Measurements from ENCODE around the gene CADM1. TPM values are rescaled to one million over a fixed set of nuclear protein-coding genes. Genes with fewer than 3 reads are reported as not detected.

Gene CADM1
- total RNA-seq, 2 donors from 2014 or later = 0.81 to 2.2 TPM

DNA sequence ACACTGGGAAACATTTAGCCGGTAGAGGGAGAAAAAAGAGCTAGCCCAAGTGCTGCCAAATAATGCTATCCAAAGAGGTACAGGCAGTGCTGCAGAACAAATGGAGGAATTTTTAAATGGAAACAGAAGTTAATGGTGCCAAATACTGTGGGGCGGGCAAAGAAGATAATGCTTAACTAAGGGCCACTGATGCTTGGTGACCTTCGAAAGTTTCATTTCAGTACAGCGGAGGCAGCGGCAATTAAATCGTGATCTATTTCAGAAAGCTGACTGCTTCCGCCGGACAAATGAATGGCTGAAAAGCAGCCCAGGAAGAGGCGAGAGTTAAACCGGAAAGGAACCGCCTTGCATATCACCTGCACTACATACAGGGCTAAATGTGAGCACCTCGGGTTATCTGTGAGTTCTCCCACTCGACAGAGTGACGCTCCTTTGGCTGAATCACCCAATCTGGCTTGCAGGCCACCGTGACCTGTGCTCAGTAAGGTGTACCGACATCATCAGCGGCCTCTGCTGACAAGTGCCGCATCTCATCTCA is 42.1 kb downstream of the CADM1 start:
- no peaks in the 10 kb centered on the region for H3K9me3 ChIP-seq (ENCODE audit: control insufficient read depth, low read length, poor library complexity, severe bottlenecking)
- no peak for DNase-seq
- ATAC-seq = no peak
- Mint-ChIP-seq H3K4me3 (no peak overlapping the region), H3K36me3 (ENCODE audit: low read depth) (no peaks in the 10 kb centered on the region), H3K4me1 (no peaks in the 10 kb centered on the region), H3K27me3 (no peaks in the 10 kb centered on the region), H3K27ac (no peak overlapping the region)

DNA sequence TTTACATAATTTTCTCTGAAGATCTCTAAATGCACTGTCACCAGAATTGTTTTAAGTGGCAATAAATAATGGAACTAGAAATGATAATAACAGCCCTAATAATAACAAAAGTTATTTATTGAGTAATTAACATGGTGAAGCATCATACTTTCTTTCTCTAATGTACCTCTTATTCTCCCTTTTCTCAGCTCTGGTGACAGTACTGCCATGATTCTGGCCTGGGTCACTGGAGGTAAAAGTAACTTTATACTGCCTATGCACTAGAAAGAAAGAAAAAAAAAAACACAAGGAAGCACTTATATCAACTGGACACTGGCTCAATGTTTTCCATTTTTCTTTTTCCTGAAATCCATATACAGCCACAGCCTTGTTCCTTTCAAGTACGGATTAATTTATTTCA is 43.7 kb downstream of the CADM1 start:
- no peaks in the 10 kb centered on the region for H3K4me1 Mint-ChIP-seq
- ATAC-seq (no peak), DNase-seq (no peak)
- no peaks in the 10 kb centered on the region for H3K27me3 Mint-ChIP-seq
- no peaks in the 10 kb centered on the region for H3K9me3 ChIP-seq (ENCODE audit: control insufficient read depth, low read length, poor library complexity, severe bottlenecking)
- H3K27ac Mint-ChIP-seq = no peak overlapping the region
- no peaks in the 10 kb centered on the region for H3K36me3 Mint-ChIP-seq (ENCODE audit: low read depth)
- no peak overlapping the region for H3K4me3 Mint-ChIP-seq

DNA sequence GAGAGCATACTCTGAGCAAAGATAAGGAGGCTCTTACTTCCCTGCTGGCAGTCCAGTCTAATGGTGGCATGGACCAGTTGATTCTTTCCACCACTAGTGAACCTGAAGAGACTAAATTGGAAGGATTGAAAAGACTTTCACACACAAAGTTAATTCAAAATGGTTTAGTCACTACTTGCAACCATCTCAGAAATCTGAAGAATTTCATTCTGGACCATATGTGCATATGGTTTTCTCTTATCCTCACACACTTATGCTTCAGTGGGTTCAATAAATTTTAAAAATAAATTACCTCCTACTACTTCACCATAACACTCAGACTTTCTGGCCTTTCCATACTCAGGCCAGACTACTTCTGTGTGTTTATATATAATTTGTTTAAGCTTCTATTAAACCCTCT is 44.7 kb downstream of the CADM1 start:
- Mint-ChIP-seq H3K27me3 (no peaks in the 10 kb centered on the region), H3K36me3 (ENCODE audit: low read depth) (no peaks in the 10 kb centered on the region), H3K4me1 (no peaks in the 10 kb centered on the region), H3K27ac (no peak overlapping the region), H3K4me3 (no peak overlapping the region)
- DNase-seq (no peak), ATAC-seq (no peak)
- no peaks in the 10 kb centered on the region for H3K9me3 ChIP-seq (ENCODE audit: control insufficient read depth, low read length, poor library complexity, severe bottlenecking)

- H3K27me3 Mint-ChIP-seq = no peaks in the 10 kb centered on the region
- H3K36me3 Mint-ChIP-seq (ENCODE audit: low read depth) = no peaks in the 10 kb centered on the region
- H3K4me1 Mint-ChIP-seq = no peaks in the 10 kb centered on the region
- ATAC-seq = no peak
- DNase-seq = no peak
- H3K9me3 ChIP-seq (ENCODE audit: control insufficient read depth, low read length, poor library complexity, severe bottlenecking) = no peaks in the 10 kb centered on the region
- no peak overlapping the region for H3K4me3 Mint-ChIP-seq
- no peak overlapping the region for H3K27ac Mint-ChIP-seq
Observed at GRCh38 chr11:115458877-115459276, 45.3 kb downstream of the CADM1 start.

DNA sequence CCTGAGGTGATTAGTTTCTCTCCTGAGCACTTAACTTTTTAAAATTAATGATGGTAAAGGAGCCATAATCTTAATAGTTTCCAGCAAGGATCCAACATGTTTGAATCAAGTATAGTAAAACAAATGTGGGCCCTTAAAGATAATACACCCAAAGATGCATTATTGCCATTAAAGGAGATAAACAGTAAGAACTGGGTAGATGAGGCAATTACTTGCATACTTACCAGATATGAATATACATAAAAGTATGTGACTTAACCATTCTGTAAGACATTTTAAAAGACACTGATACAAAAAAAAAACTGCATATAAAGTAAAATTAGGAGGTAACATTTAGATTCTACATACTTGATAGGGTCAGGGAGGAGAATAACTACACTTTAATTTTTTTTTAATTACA is 48.2 kb downstream of the CADM1 start:
- no peaks in the 10 kb centered on the region for H3K9me3 ChIP-seq (ENCODE audit: control insufficient read depth, low read length, poor library complexity, severe bottlenecking)
- Mint-ChIP-seq H3K27ac (no peak overlapping the region), H3K36me3 (ENCODE audit: low read depth) (no peaks in the 10 kb centered on the region), H3K4me3 (no peak overlapping the region), H3K27me3 (no peaks in the 10 kb centered on the region), H3K4me1 (no peaks in the 10 kb centered on the region)
- ATAC-seq = no peak
- no peak for DNase-seq

- H3K36me3 Mint-ChIP-seq (ENCODE audit: low read depth) = no peaks in the 10 kb centered on the region
- H3K4me1 Mint-ChIP-seq = no peaks in the 10 kb centered on the region
- no peak for ATAC-seq
- H3K27me3 Mint-ChIP-seq = no peaks in the 10 kb centered on the region
- no peak overlapping the region for H3K4me3 Mint-ChIP-seq
- no peak for DNase-seq
- H3K9me3 ChIP-seq (ENCODE audit: control insufficient read depth, low read length, poor library complexity, severe bottlenecking) = no peaks in the 10 kb centered on the region
- no peak overlapping the region for H3K27ac Mint-ChIP-seq
Observed at GRCh38 chr11:115455613-115456012, 48.6 kb downstream of the CADM1 start.

- DNase-seq = no peak
- H3K9me3 ChIP-seq (ENCODE audit: control insufficient read depth, low read length, poor library complexity, severe bottlenecking) = no peaks in the 10 kb centered on the region
- Mint-ChIP-seq H3K4me1 (no peaks in the 10 kb centered on the region), H3K36me3 (ENCODE audit: low read depth) (no peaks in the 10 kb centered on the region), H3K27me3 (no peaks in the 10 kb centered on the region), H3K4me3 (no peak overlapping the region), H3K27ac (no peak overlapping the region)
- no peak for ATAC-seq
Observed at GRCh38 chr11:115454525-115454924, 49.7 kb downstream of the CADM1 start.

- ATAC-seq (no peak), DNase-seq (no peak)
- Mint-ChIP-seq H3K27me3 (no peaks in the 10 kb centered on the region), H3K4me1 (no peaks in the 10 kb centered on the region), H3K4me3 (no peak overlapping the region), H3K27ac (no peak overlapping the region), H3K36me3 (ENCODE audit: low read depth) (no peaks in the 10 kb centered on the region)
- no peaks in the 10 kb centered on the region for H3K9me3 ChIP-seq (ENCODE audit: control insufficient read depth, low read length, poor library complexity, severe bottlenecking)
Observed at GRCh38 chr11:115453693-115454490, 50.3 kb downstream of the CADM1 start.

DNA sequence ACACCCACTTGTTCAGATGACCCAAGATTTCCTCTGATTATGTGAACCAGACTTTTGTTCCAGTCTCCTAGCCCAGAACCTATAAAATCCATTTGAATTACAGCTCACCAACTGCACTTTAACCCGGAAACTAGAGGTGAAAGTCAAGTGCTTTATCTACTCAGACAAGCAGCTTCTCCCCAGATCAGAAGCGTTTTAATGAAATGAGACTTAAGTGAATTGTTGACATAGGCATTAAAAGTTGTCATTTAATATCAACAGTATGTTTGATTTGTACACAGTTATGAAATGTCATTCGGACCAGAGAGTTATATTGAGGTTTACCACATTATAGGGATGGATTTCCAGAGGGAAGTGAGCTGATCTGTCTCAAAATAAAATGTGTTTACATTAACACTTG is 52.0 kb downstream of the CADM1 start:
- Mint-ChIP-seq H3K4me1 (no peaks in the 10 kb centered on the region), H3K27ac (no peak overlapping the region), H3K36me3 (ENCODE audit: low read depth) (no peaks in the 10 kb centered on the region), H3K4me3 (no peak overlapping the region), H3K27me3 (no peaks in the 10 kb centered on the region)
- H3K9me3 ChIP-seq (ENCODE audit: control insufficient read depth, low read length, poor library complexity, severe bottlenecking) = no peaks in the 10 kb centered on the region
- ATAC-seq (no peak), DNase-seq (no peak)

GRCh38 chr11:115450519-115450918 is 53.7 kb downstream of the CADM1 start:
- Mint-ChIP-seq H3K4me3 (no peak overlapping the region), H3K36me3 (ENCODE audit: low read depth) (no peaks in the 10 kb centered on the region), H3K27ac (no peak overlapping the region), H3K4me1 (no peaks in the 10 kb centered on the region), H3K27me3 (no peaks in the 10 kb centered on the region)
- no peaks in the 10 kb centered on the region for H3K9me3 ChIP-seq (ENCODE audit: control insufficient read depth, low read length, poor library complexity, severe bottlenecking)
- ATAC-seq = no peak
- no peak for DNase-seq

- Mint-ChIP-seq H3K27ac (no peak overlapping the region), H3K4me3 (no peak overlapping the region), H3K27me3 (no peaks in the 10 kb centered on the region), H3K4me1 (no peaks in the 10 kb centered on the region), H3K36me3 (ENCODE audit: low read depth) (no peaks in the 10 kb centered on the region)
- DNase-seq (no peak), ATAC-seq (no peak)
- H3K9me3 ChIP-seq (ENCODE audit: control insufficient read depth, low read length, poor library complexity, severe bottlenecking) = no peaks in the 10 kb centered on the region
Observed at GRCh38 chr11:115447273-115447864, 56.8 kb downstream of the CADM1 start.

DNA sequence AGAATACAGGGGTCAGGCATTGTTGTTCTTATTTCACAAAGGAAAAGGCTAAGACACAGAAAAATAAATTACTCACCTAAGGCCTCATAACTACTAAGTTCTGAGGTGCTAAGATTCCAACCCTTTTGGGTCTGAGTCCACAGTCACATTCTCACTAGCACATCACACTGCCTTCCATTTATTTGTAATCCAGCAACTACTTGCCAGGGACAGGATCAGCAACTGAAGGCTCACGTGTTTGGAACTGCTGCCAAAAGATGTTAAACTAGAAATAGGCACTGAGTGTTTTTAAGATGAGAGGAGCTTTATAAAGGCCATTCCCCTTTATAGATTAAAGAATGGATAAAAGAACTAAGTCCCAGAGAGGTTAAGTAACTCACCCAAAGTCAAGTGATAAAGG is 58.0 kb downstream of the CADM1 start:
- no peaks in the 10 kb centered on the region for H3K4me1 Mint-ChIP-seq
- no peak overlapping the region for H3K27ac Mint-ChIP-seq
- no peak for ATAC-seq
- H3K36me3 Mint-ChIP-seq (ENCODE audit: low read depth) = no peaks in the 10 kb centered on the region
- H3K27me3 Mint-ChIP-seq = no peaks in the 10 kb centered on the region
- H3K9me3 ChIP-seq (ENCODE audit: control insufficient read depth, low read length, poor library complexity, severe bottlenecking) = no peaks in the 10 kb centered on the region
- no peak overlapping the region for H3K4me3 Mint-ChIP-seq
- DNase-seq = no peak

- Mint-ChIP-seq H3K27ac (no peak overlapping the region), H3K36me3 (ENCODE audit: low read depth) (no peaks in the 10 kb centered on the region), H3K4me1 (no peaks in the 10 kb centered on the region), H3K27me3 (no peaks in the 10 kb centered on the region), H3K4me3 (no peak overlapping the region)
- ATAC-seq = no peak
- H3K9me3 ChIP-seq (ENCODE audit: control insufficient read depth, low read length, poor library complexity, severe bottlenecking) = no peaks in the 10 kb centered on the region
- DNase-seq = no peak
Observed at GRCh38 chr11:115444542-115444941, 59.7 kb downstream of the CADM1 start.
